GM04504 (cell line): Measurements from ENCODE around the gene TMEM143.
"Not testable (repeated sequence)": the region's sequence is repeated elsewhere in the genome, so short reads cannot be mapped to it uniquely, and the experiment has no call there.

Experiments used
- DNase-seq: peaks from one replicate; pipeline ENCODE4 v3.0.0-alpha.2; 2012; ENCODE audit warnings: low read depth

The TMEM143 gene

GRCh38 chr19:48292798-48293197 is 70.9 kb downstream of the TMEM143 start:
- DNase-seq, result peak; percentile 69

- DNase-seq, result not testable (repeated sequence)
Observed at GRCh38 chr19:48291489-48291815, 72.3 kb downstream of the TMEM143 start.

- DNase-seq, result peak; percentile 61
Observed at GRCh38 chr19:48290771-48291488, 72.8 kb downstream of the TMEM143 start.

- no peak for DNase-seq
Observed at GRCh38 chr19:48290401-48290770, 73.4 kb downstream of the TMEM143 start.

- no peak for DNase-seq
Observed at GRCh38 chr19:48287748-48288147, 76.0 kb downstream of the TMEM143 start.

GRCh38 chr19:48284896-48285295 is 78.8 kb downstream of the TMEM143 start:
- no peak for DNase-seq

GRCh38 chr19:48283908-48284307 is 79.8 kb downstream of the TMEM143 start:
- no peak for DNase-seq
